ENCODE data around the gene KCTD4.

GRCh38 chr13:45243077-45243476 lies 42.2 kb upstream of the KCTD4 start:
- TF ChIP-seq ZNF777 (tag by site-specific recombination; IDR thresholded peaks at IDR 0.05; ENCODE audit: borderline replicate concordance) (no peak), ZNF394 (tag by site-specific recombination; IDR thresholded peaks at IDR 0.05; ENCODE audit: borderline replicate concordance) (no peak), CTCF (tag by site-specific recombination; IDR thresholded peaks at IDR 0.05) (no peak), KLF9 (tag by site-specific recombination; IDR thresholded peaks at IDR 0.05; ENCODE audit: low read depth) (no peak), ZNF404 (tag by site-specific recombination; IDR thresholded peaks at IDR 0.05) (no peak), ZNF580 (tag by site-specific recombination; IDR thresholded peaks at IDR 0.05) (no peak), ZNF549 (tag by site-specific recombination; IDR thresholded peaks at IDR 0.05) (no peak), TRIM28 (IDR thresholded peaks at IDR 0.05; ENCODE audit: borderline replicate concordance, low read length) (no peak)
